NCI-H524 (cell line): Measurements from ENCODE around the gene HNRNPA2B1.

ENCODE experiments used
- DNase-seq, 2 experiments: peaks; one replicate each; lab custom pipeline; 2025; lab: John Stamatoyannopoulos, UW

The HNRNPA2B1 gene

DNA sequence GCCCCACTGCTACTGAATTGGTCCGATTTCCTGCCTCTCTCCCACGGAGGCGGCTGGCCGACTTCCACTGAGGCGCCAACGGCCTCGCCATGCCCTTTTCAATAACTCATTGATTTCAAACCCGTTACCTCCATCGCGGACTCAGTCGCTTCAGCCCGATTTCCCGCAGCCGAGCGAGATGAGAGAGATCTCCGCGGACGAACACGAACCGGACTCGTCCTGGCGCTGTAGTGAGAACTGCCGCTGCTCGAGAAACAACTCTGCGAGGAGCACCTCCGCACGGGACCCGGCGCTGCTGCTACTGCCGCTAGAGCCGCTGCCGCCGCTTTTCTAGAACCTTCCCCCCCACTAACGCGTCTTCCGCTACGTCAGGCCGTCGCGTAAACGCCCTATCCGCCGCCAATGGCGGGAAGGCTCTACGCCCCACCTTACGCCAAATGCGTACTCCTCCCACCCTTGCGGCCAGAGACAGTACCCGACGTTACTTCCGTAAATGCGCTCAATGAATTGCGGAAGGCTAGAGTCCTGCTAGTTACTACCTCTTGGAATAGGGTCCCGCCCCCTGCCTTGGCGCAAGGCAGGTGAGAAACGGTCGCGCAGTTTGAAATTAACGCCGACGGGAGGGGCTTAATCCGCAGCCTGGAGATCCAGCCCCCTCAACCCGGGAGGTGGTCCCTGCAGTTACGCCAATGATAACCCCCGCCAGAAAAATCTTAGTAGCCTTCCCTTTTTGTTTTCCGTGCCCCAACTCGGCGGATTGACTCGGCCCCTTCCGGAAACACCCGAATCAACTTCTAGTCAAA lies at the start of gene HNRNPA2B1:
Gene HNRNPA2B1 (minus strand): TSS at position 303 of the 803 bp plus-strand sequence. CDS start 169 bp downstream, at position 134.
- peak; percentile 98 to 99 for DNase-seq

DNA sequence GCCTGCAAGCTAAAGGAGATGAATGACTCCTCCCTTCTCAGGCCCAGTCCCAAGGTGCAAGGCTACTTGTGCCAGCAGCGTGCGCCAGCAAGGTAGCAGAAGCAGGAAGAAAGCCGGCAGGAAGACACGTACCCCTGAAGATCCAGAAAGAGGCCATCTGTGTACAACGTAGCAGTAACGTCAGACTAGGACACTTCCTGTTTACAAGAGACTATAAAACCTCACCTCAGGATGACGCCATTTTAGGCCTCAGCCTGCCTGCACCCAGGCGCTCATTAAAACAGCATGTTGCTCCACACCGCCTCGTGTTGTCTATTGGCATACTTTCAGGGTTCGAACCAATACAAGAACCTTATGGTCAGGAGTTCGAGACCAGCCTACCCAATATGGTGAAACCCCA lies 49.7 kb upstream of the HNRNPA2B1 start:
- DNase-seq: no peak

DNA sequence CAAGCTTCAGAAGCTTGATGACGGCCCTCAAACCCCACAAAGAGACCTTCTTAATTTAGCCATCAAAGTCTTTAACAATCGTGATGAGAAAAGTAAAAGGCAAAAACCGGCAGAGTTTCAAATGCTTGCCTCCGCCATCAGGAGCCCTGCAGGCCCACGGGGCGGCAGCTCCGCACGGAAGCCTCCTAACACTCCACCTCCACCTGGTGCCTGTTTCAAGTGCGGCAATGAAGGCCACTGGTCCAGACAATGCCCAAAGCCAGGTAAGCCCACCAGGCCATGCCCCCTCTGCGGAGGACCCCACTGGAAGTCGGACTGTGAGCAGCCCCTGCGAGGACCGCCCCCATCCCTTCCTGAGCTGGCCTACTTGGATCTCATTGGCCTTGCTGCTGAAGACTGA lies 44.6 kb upstream of the HNRNPA2B1 start:
- DNase-seq: no peak

DNA sequence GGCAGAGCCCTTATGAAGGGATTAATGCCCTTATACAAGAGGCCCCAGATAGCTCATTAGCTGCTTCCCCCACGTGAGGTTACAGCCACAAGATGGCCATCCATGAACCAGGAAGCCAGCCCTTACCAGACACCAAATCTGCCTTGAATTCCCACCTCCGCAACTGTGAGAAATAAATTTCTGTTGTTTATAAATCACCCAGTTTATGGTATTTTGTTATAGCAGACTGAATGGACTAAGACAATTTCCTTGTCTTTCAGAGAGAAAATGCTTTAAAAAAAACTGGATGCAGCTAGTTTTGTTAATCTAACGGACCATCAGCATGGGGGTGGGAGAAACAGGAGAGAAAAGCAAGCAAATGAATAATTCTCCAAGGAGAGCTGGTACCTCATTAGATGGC lies 37.5 kb upstream of the HNRNPA2B1 start:
- DNase-seq: no peak

DNA sequence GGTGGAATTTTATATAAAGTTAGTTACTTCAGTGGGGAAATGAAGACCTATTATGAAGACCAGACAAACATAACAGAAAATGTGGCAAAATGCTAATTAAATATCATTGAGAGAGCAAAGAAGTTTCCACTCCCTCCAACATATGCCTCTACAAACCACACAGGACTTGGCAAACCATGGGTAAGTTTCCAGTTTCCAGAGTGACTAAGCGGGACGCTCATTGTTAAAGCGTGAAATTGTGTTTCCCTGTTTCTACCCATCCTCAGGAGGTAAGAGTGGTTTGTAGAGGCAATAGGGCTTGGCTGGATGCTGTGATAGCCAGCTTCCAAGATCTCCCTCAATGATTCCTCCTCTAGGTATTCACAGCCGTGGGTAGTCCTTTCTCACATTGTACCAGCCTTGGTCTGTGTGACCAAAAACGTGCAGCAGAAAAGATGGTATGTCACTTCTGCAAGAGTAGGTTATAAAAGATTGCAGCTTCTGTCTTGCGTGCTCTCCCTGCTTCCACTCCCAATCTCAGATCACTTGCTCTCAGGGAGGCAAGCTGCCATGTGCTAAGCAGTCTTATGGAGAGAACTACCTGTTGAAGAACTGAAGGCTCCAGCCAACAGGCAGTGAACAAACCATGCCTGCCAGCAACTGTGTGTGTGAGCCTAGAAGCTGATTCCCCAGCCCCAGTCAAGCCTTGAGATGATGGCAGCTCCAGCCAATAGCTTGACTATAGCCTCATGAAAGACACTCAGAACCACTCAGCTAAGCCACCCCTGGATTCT lies 36.7 kb upstream of the HNRNPA2B1 start:
- DNase-seq: no peak

DNA sequence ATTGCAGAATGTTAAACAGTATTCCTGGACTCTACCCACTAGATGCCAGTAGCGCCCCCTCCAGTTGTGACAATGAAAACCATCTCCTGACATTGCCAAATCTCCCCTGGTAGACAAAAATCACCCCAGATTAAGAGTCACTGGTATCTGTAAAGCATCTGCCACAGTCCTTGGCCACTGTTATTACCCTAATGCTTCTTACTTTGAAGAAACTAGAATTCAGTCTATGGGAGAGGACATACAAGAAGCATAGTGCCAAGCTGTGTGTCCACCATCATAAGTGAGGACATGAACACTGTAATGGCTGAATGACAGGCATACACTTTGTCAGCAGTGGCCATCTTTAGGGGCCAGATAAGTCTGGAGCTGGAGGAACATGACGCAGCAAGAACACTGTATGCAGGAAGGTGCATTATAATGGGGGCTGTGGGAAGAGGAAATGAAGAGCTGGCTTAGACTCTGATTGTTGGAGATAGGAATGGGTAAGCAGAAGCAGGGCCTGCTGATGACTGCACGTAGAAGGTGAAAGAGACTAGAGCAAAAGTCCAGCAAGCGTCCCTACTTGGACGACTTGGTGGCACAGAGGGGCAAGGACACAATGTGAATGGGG lies 33.5 kb upstream of the HNRNPA2B1 start:
- no peak for DNase-seq

DNA sequence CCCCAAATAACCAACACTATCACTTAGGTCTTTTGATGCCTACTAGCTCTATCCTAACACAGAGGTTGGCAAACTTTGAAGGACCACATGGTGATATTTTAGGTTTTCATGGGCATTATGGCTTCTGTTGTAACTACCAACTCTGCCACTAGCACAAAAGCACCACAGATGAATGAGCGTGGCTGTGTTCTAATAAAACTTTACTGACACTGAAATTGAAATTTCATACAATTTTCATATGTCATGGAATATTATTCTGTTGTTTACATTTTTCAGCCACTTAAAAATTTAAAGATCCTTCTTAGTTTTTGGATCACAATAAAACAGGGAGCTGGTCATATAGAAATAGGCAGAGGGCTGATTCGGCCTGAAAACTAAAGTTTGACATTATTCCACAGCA lies 27.4 kb upstream of the HNRNPA2B1 start:
- DNase-seq: no peak

DNA sequence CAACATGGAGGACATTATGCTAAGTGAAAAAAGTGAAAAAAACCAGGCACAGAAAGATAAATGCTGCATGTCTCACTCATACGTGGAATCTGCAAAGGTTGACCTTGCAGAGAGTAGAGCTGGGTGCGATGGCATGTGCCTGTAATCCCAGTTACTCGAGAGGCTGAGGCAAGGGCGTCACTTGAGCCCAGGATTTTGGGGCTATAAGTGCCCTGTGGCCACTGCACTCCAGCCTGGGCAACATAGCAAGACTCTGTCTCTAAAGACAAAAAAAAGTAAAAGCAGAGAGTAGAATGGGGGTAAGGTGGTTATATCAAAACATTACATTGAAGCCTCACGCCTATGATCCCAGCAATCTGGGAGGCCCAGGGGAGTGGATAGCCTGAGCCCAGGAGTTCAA lies 23.8 kb upstream of the HNRNPA2B1 start:
- no peak for DNase-seq

DNA sequence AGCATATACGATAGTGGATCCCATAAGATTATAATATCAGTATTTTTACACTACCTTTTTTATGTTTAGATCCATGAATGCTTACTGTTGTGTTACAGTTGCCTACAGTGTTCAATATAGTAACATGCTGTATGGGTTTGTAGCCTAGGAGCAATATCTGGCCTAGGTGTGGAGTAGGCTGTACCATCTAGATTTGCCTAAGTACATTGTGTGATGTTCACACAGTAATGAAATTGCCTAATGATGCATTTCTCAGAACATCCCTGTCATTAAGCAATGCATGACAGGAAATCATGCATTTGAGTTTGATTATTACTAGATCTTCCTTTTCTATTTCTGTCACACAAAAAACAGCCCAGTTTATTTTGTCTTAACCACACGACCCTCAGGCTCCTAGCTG lies 15.5 kb upstream of the HNRNPA2B1 start:
- DNase-seq: no peak

DNA sequence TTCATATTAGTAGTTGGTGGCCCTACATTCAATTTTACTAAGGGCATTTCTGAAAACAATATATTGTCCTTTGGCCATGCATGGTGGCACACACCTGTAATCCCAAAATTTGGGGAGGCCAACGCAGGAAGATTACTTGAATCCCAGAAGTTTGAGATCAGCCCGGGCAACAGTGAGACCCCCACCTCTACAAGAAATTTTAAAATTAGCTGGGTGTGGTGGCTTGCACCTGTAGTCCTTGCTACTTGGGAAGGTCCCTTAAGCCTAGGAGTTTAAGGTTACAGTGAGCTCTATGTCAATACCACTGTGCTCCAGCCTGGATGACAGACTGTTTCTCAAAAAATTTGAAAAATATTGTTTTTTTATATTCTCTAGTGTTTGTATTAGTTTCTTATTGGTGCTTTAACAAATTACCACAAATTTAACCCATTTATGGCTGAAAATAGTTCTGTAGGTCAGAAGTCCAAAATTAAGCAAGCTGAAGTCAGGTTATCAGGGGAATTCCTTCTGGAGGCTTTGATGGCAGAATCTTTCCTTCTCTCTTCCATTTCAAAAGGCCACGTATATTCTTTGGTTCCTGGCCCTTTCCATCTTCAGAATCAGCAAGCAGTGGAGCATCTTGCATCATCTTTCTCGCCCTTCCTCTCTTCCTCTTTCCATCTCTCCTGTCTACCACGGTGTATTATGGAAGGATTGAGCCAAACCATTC lies 13.4 kb upstream of the HNRNPA2B1 start:
- DNase-seq: no peak

DNA sequence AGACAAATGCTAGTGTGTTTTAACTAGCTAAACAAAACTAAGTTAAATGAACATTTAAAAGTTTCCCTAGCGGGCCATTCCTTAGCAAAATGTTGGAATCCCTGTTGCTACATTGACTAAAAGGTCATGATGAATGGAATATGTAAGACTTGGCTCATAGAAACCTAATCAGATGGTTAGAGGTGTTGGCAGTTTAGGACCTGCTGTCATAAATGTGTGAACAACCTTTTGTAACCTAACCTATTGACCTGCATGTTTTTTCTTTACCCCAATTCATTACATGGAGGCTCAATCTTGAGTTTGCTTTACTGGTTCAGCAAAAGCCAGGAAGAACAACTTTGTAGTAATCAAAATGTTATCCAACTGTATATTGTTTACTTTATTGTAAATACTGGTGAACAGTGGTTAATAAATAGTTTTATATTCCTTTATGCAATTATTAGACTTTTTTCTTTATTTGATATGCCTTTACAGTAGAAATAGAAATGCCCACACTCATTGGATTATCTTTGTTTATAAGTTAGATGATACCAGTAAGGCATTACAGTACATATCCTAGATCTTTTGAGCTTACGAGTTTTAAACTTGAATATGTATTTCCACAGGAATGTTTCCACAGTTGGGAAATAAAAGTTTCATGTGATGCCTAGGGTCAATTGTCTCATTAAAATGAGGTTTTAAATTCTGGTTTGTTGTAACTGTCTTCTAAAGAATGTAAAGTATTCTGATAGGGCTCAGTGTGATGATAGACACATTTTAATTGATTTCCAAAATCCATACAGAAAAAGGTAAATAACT lies 12.6 kb upstream of the HNRNPA2B1 start:
- no peak for DNase-seq

DNA sequence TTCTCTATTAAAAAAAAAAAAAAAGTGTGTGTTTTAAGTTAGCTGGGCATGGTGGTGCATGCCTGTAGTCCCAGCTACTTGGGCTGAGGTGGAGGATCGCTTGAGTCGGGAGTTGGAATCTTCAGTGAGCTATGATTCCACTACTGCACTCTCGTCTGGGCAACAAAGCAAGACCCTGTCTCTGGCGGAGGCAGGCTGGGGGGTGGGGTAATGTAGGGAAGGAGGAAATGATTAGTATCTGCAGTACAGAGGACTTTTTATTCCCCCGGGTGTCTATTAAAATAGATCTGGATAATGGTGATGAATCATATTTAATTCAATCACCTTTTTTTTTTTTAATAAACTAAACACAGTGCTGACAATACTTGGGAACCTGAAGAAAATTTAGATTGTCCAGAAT lies 7.5 kb upstream of the HNRNPA2B1 start:
- no peak for DNase-seq

DNA sequence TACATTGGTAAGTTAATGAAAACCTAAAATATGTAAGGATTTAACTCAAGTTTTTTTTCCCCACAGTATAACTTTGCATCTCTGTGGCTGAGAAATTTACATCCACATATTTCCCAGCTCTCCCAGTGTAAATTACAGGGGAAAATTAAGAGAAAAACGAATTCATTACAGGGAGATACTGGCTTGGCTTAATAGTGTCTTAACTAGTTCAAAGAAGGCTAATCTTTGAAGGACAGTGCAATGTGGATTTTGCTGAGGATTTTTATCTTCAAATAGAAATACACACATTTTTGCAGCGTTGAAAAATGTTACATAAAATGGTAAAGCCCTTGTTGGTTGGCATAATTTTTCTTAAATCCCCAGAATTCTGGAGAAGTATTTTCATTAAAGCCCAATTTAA lies 2.5 kb upstream of the HNRNPA2B1 start:
- DNase-seq: no peak

DNA sequence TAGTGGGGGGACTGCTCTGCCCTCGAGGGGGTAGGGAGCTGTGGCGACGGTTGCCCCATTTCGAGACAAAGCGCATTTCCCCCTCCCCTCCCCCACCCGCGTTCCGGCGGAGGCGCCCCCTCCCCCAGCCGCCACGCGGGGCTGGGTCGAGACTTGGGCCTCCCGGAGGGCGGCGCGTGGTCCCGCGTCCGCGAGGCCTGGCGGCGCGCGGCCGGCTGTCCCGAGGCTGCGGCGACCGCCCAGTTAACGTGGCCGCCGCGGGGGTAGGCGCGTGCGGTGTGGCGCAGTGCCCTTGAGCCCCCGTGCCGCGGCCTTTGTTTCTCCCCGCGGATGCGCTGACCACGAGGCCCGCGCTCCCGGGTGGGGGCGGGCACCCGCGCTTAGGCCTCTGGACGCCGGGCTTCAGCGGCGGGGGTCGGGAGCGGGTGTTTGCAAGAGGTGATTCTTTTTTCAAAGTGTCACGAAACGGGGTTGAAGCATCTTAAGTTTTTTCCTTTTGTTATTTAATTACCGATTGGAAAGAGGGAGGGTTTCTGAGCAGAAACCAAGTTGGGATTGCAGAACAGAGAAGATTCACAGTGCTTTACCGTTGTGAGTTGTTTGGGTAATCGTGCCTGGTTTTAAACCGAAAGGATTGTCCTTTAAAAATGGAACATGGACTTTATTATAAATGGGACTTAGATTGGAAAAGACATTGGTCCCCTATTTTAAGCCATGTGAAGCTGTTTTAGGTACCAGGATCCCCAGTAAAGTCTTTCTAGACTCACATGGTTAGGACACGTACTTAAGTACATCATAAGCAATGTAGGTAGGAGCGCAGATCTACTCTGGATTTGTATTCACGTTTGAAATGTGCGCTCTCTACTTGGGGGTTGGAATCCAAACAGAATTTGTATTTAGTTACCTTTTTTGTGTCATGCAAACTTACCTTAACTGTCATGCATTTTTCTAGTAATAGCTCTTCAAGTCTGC lies 1.8 kb upstream of the HNRNPA2B1 start:
- DNase-seq: peak; percentile 39 to 40

DNA sequence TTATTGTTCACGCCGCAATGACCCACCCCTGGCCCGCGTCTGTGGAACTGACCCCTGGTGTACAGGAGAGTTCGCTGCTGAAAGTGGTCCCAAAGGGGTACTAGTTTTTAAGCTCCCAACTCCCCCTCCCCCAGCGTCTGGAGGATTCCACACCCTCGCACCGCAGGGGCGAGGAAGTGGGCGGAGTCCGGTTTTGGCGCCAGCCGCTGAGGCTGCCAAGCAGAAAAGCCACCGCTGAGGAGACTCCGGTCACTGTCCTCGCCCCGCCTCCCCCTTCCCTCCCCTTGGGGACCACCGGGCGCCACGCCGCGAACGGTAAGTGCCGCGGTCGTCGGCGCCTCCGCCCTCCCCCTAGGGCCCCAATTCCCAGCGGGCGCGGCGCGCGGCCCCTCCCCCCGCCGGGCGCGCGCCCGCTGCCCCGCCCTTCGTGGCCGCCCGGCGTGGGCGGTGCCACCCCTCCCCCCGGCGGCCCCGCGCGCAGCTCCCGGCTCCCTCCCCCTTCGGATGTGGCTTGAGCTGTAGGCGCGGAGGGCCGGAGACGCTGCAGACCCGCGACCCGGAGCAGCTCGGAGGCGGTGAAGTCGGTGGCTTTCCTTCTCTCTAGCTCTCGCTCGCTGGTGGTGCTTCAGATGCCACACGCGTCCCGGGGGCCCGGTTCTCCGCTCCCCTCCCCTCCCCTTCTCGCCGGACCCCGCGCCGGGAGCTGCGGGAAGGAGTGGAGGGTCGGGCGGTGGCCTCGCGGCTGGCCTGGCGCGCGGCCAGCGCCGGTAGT lies 887 bp upstream of the HNRNPA2B1 start, which contains the start of gene CBX3:
Gene CBX3 (plus strand): TSS at position 499 of the 772 bp plus-strand sequence. CDS start 1,254 bp downstream, outside the sequence.
- DNase-seq: peak; percentile 92 to 95

DNA sequence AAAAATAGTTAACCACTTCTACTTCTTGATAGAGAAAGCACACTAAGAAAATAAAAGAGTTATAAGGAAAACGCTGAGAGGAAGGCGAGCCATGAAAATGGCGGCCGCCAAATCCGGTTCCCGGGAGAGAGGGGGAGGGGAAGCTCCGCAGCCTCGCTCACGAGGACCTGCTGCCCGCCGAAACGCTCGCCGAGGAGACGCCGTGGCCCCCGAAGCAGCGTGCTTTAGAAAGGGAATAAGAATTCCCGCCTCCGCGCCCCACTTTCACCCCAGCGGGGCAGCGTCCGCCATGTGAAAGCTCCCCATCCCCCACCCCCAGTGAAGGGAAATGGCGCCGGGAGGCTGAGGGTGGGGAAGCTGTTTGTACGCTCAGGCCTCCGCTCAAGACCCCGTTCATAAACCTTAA lies 505 bp downstream of the HNRNPA2B1 start:
- DNase-seq: peak; percentile 51 to 57

DNA sequence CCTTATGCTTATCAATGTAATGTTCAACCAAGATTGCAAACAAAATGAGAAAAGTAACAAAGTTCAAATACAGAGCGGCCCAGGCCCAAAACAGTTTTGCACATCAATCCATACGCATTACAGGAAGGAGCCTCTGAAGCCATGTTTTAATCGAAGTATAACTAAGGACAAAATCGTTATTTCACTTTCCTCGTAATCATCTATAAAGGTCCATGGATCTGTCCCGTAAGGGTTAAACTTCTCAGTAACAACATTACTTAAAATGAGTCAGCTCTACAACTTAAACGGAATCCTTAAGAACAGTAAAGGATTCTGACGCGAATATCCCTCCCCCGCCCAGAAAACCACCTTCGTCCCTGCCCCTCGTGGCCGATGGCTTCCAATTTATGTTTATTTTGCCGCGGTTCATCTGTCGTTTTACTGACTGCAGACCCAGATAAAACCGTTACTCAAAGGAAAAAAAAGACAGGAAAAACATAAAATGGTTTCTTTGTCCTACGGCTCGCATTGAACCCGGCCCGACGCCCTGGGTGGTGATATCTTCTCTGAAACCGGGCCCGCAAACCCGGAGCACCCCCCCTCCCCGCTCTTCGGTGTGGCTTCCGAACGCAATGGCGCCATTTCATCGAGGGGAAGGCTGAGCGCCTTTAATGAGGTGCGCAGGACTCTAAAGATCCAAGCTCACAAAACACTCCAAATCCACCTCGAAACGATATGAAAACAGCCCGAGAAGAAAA lies 1.1 kb downstream of the HNRNPA2B1 start:
- DNase-seq: peak in 1 of 2 experiments; percentile 51

DNA sequence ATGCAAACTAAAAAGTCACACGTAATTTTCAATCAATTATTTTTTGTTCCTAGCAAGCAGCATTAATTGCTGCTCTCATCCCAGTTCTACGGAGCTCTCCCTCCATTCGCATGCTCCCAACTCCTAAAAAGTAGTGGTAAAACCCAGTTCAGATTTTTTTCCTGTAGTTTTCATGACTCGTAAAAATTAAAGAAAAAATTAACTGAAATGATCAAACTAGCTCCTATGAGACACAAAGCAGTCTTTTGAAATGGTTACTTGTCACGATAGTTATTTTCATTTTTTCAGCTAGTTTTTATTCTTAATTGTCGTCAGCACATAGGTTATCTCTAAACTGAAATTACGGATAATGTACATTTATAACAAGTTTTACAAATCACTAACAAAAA lies 1.8 kb downstream of the HNRNPA2B1 start:
- no peak for DNase-seq
